OCI-LY7 (cell line): ENCODE data around the gene ZBTB48. TPM values are rescaled to one million over a fixed set of nuclear protein-coding genes. Genes with fewer than 3 reads are reported as not detected.

Experiments used
- BruUV-seq: library from RNA; stranded (reverse); fragments of 400-500 nt; replicated peaks from 2 replicates; lab custom pipeline; 2021; lab: Mats Ljungman, UMichigan
- CTCF ChIA-PET: fragments of 300-600 bp; sonication (Branson Sonifier 250); formaldehyde crosslinking; loops from one replicate; lab custom pipeline; 2022; ENCODE audit warnings: antibody characterized with exemption; ENCODE audit not compliant: unreplicated experiment; lab: Charles Lee
- POLR2A ChIA-PET: fragments of 300-600 bp; sonication (Branson Sonifier 250); formaldehyde crosslinking; loops from one replicate; lab custom pipeline; 2022; ENCODE audit warnings: antibody characterized with exemption; lab: Charles Lee
- DNase-seq: peaks from one replicate; pipeline ENCODE4 v3.0.0-alpha.2; 2015; ENCODE audit warnings: low spot score
- H2AFZ ChIP-seq: fragments of 200-600 bp; sonication (generic), shearing (Covaris generic); 2 replicates; pipeline ENCODE4 v1.6.1; 2014; ENCODE audit warnings: mild to moderate bottlenecking, antibody characterized with exemption, low read length, moderate library complexity
- H3K27ac ChIP-seq: fragments of 200-600 bp; sonication (generic); 2 replicates; pipeline ENCODE4 v1.5.1; 2014; ENCODE audit warnings: mixed run types, low read depth, mild to moderate bottlenecking, moderate library complexity, low read length, inconsistent platforms; ENCODE audit not compliant: poor library complexity, severe bottlenecking
- H3K36me3 ChIP-seq: fragments of 200-600 bp; sonication (generic); 2 replicates; pipeline ENCODE4 v1.6.1; 2014; ENCODE audit warnings: mild to moderate bottlenecking, antibody characterized with exemption, low read length, moderate library complexity, mixed read lengths; ENCODE audit not compliant: insufficient read depth
- H3K4me1 ChIP-seq: fragments of 200-600 bp; sonication (generic); 2 replicates; pipeline ENCODE4 v1.5.1; 2014; ENCODE audit warnings: mild to moderate bottlenecking, low read length; ENCODE audit not compliant: insufficient read depth, poor library complexity, severe bottlenecking
- H3K4me2 ChIP-seq: fragments of 200-600 bp; sonication (generic); 2 replicates; pipeline ENCODE4 v1.6.1; 2014; ENCODE audit warnings: mild to moderate bottlenecking, low read length
- H3K4me3 ChIP-seq: fragments of 200-600 bp; sonication (generic); 2 replicates; pipeline ENCODE4 v1.5.1; 2014; ENCODE audit warnings: mild to moderate bottlenecking, low read depth, low read length; ENCODE audit not compliant: poor library complexity, severe bottlenecking
- H3K79me2 ChIP-seq: fragments of 200-600 bp; sonication (generic); 2 replicates; pipeline ENCODE4 v1.6.1; 2016; ENCODE audit warnings: low read depth, mild to moderate bottlenecking, low read length, moderate library complexity, mixed read lengths; ENCODE audit not compliant: insufficient read depth
- H3K9me2 ChIP-seq: fragments of 200-600 bp; sonication (generic); 2 replicates; pipeline ENCODE4 v1.6.1; 2016; ENCODE audit warnings: mild to moderate bottlenecking, low read length, mixed read lengths; ENCODE audit not compliant: insufficient read depth
- H3K9me3 ChIP-seq: fragments of 200-600 bp; sonication (generic); 2 replicates; pipeline ENCODE4 v1.6.1; 2014; ENCODE audit warnings: mild to moderate bottlenecking, mixed run types, low read length, mixed read lengths
- H4K20me1 ChIP-seq: fragments of 200-600 bp; sonication (generic); 2 replicates; pipeline ENCODE4 v1.6.1; 2014; ENCODE audit warnings: mild to moderate bottlenecking, antibody characterized with exemption, low read length, moderate library complexity, mixed read lengths; ENCODE audit not compliant: insufficient read depth
- CTCF ChIP-seq: fragments of 200-600 bp; sonication (generic); conservative IDR thresholded peaks from 2 replicates; pipeline ENCODE4 v1.5.1; 2014; ENCODE audit warnings: mild to moderate bottlenecking, antibody characterized with exemption, low read length, moderate library complexity, mixed read lengths
- EZH2phosphoT487 ChIP-seq: fragments of 200-600 bp; sonication (generic); IDR thresholded peaks from 2 replicates; pipeline ENCODE4 v1.6.1; 2018; ENCODE audit warnings: low read depth, borderline replicate concordance, mild to moderate bottlenecking, mixed run types, antibody characterized with exemption, low read length, moderate library complexity, mixed read lengths
- intact Hi-C: fragments of 100-400 bp; cut with micrococcal nuclease; formaldehyde crosslinking; loops from one replicate; pipeline ENCODE4 v1.10.0; 2022; ENCODE audit not compliant: unreplicated experiment
- total RNA-seq, 2 experiments: library from RNA; depleted of rRNA in 1 of 2; stranded (reverse); fragments of >200 nt in 1 of 2; shearing (Covaris generic) in 1 of 2; gene quantifications; 2 replicates each; pipeline ENCODE4 v1.2.3, GENCODE V29; 2014 to 2022

ZBTB48 gene
- total RNA-seq, 2 experiments from 2014 or later: 41.9 to 51.3 TPM

DNA sequence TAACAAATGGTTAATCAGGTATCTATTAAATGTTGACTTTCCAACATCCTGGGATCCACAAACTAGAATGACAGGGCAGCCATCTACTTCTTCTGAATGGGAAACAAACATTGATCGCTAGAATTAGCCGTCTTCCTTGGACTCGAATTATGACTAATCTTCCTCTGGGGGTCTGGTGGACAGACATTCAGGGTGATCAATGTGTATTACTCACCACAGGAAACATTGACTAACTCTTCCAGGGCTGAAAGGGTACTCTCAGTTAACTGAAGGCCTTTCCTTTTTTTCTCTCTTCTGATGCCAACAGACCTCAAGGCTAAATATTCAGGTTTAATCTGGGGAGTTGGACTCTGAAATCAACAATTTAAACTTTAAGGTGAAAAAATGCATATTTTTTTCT lies 35.0 kb upstream of the ZBTB48 start:
- Histone ChIP-seq H4K20me1 (0 out of 2 replicates have a peak, but pooled peaks cover 4% of the 10 kb centered on the region), H2AFZ (no peak overlapping the region), H3K4me1 (no peaks in the 10 kb centered on the region), H3K9me2 (no peaks in the 10 kb centered on the region), H3K4me2 (no peak overlapping the region), H3K27ac (no peak overlapping the region), H3K36me3 (peaks cover 91% of the 10 kb centered on the region), H3K9me3 (no peaks in the 10 kb centered on the region), H3K4me3 (no peak overlapping the region), H3K79me2 (no peaks in the 10 kb centered on the region)
- TF ChIP-seq EZH2phosphoT487 (no peak), CTCF (no peak)
- intact Hi-C loops: no loop called here
- no peak for DNase-seq
- CTCF ChIA-PET: no interaction called here
- BruUV-seq: no TSS peak
- POLR2A ChIA-PET: interaction anchor here (0.7 kb wide), 1 partner anchor 10 kb away, joined by 4 read pairs; no protein-coding TSS in a partner anchor

GRCh38 chr1:6545276-6546112 lies 34.3 kb upstream of the ZBTB48 start:
- ChIA-PET CTCF (no interaction called here), POLR2A (interaction anchor here (0.7 kb wide), 1 partner anchor 10 kb away, joined by 4 read pairs; no protein-coding TSS in a partner anchor)
- no peaks in the 10 kb centered on the region for H3K9me3 ChIP-seq
- H3K4me1 ChIP-seq: no peaks in the 10 kb centered on the region
- intact Hi-C loops: no loop called here
- 0 out of 2 replicates have a peak, but pooled peaks cover 4% of the 10 kb centered on the region for H4K20me1 ChIP-seq
- TF ChIP-seq CTCF (no peak), EZH2phosphoT487 (no peak)
- no peak for DNase-seq
- H3K27ac ChIP-seq: no peak overlapping the region
- H2AFZ ChIP-seq: no peak overlapping the region
- H3K4me3 ChIP-seq: no peak overlapping the region
- peaks cover 94% of the 10 kb centered on the region for H3K36me3 ChIP-seq
- H3K4me2 ChIP-seq: no peak overlapping the region
- BruUV-seq: no TSS peak
- no peaks in the 10 kb centered on the region for H3K79me2 ChIP-seq
- no peaks in the 10 kb centered on the region for H3K9me2 ChIP-seq

DNA sequence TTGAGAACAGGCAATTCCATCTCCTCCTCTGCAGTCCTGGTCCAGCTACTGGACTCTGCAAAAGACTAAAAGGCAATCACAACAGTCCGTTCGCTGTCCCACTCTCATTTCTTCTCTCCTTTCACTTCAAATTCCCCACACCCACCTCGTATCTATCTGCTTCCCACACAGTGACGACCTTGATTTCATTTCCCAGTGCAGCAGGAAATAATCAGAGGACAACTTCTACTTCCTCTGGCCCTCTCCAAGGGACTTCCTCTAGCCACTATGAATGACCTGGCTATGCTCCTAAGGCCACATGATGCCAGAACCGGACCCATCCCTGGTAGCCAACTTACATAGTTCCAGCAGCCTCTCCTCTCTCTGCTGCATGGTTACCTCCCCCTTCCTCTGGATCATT lies 33.5 kb upstream of the ZBTB48 start:
- ChIA-PET CTCF (no interaction called here), POLR2A (no interaction called here)
- intact Hi-C loops: no loop called here
- TF ChIP-seq CTCF: no peak
- no peak for TF ChIP-seq EZH2phosphoT487
- no peak overlapping the region for H3K4me3 ChIP-seq
- H2AFZ ChIP-seq: no peak overlapping the region
- DNase-seq: no peak
- H3K27ac ChIP-seq: no peak overlapping the region
- 0 out of 2 replicates have a peak, but pooled peaks cover 4% of the 10 kb centered on the region for H4K20me1 ChIP-seq
- no peaks in the 10 kb centered on the region for H3K9me3 ChIP-seq
- H3K79me2 ChIP-seq: peaks cover 5% of the 10 kb centered on the region; the same call in 1 of the 2 replicates
- H3K36me3 ChIP-seq: peaks cover 94% of the 10 kb centered on the region
- H3K4me2 ChIP-seq: no peak overlapping the region
- no peaks in the 10 kb centered on the region for H3K9me2 ChIP-seq
- H3K4me1 ChIP-seq: no peaks in the 10 kb centered on the region
- BruUV-seq: no TSS peak
